ENCODE results near the gene PLCXD3.

DNA sequence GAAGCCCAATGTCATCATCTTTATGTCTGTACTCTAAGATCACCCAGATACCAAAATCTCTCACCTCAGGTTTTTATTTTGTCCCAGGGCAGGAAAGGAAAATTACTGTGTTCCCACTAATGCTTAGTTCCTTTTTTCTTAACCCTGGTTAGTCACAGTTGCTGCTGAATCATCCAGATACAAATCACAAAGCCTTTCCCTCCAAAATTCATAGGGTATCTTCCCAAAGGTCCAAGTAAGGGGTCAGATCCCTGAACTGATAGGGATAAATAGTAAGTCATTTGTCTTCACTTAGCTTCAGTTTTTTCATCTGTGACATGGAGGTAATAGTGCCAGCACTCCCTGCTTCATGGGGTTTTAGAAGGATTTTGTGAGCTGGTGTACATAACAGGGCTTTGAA is 2.2 kb downstream of the PLCXD3 start:
- TF ChIP-seq, protein P1, sequence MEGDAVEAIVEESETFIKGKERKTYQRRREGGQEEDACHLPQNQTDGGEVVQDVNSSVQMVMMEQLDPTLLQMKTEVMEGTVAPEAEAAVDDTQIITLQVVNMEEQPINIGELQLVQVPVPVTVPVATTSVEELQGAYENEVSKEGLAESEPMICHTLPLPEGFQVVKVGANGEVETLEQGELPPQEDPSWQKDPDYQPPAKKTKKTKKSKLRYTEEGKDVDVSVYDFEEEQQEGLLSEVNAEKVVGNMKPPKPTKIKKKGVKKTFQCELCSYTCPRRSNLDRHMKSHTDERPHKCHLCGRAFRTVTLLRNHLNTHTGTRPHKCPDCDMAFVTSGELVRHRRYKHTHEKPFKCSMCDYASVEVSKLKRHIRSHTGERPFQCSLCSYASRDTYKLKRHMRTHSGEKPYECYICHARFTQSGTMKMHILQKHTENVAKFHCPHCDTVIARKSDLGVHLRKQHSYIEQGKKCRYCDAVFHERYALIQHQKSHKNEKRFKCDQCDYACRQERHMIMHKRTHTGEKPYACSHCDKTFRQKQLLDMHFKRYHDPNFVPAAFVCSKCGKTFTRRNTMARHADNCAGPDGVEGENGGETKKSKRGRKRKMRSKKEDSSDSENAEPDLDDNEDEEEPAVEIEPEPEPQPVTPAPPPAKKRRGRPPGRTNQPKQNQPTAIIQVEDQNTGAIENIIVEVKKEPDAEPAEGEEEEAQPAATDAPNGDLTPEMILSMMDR (IDR thresholded peaks at IDR 0.05): no peak
- peak; percentile 66 for TF ChIP-seq TCF12 (IDR thresholded peaks at IDR 0.05)
- TF ChIP-seq, protein P2, sequence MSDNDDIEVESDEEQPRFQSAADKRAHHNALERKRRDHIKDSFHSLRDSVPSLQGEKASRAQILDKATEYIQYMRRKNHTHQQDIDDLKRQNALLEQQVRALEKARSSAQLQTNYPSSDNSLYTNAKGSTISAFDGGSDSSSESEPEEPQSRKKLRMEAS (IDR thresholded peaks at IDR 0.05; ENCODE audit: low read depth): no peak
- no peak for TF ChIP-seq EZH2phosphoT487 (IDR thresholded peaks at IDR 0.05; ENCODE audit: borderline replicate concordance, low read depth)
- TF ChIP-seq FOXM1 (IDR thresholded peaks at IDR 0.05; ENCODE audit: low read depth): no peak
- no peak for TF ChIP-seq NRF1 (IDR thresholded peaks at IDR 0.05; ENCODE audit: low read depth, low read length)
- no peak for TF ChIP-seq CHD2 (IDR thresholded peaks at IDR 0.05; ENCODE audit: low read length, partially characterized antibody)
- TF ChIP-seq JUND (IDR thresholded peaks at IDR 0.05): peak; percentile 43; the same call in 1 of the 2 replicates
- no peak for TF ChIP-seq RCOR1 (IDR thresholded peaks at IDR 0.05; ENCODE audit: low read length)
- no peak for TF ChIP-seq RFX5 (IDR thresholded peaks at IDR 0.05; ENCODE audit: low read length)
- TF ChIP-seq REST (IDR thresholded peaks at IDR 0.05; ENCODE audit: low read depth, low read length): no peak

All from SK-N-SH (cell line).